H9 (cell line): ENCODE data around the gene MOCOS. TPM values are rescaled to one million over a fixed set of nuclear protein-coding genes. Genes with fewer than 3 reads are reported as not detected.

ENCODE experiments used
- DNase-seq: peaks from one replicate; pipeline ENCODE4 v3.0.0-alpha.2; 2017
- H2AFZ ChIP-seq: one replicate; pipeline ENCODE4 v1.6.1; 2013; ENCODE audit warnings: mild to moderate bottlenecking, low read length, control low read depth, moderate library complexity
- H2AK5ac ChIP-seq: 2 replicates; pipeline ENCODE4 v1.6.1; 2013; ENCODE audit warnings: low read length, control low read depth, mixed read lengths; ENCODE audit not compliant: insufficient read length
- H2BK120ac ChIP-seq: one replicate; pipeline ENCODE4 v1.6.1; 2013; ENCODE audit warnings: low read depth, mild to moderate bottlenecking, low read length, control low read depth, inconsistent platforms; ENCODE audit not compliant: poor library complexity, severe bottlenecking
- H2BK12ac ChIP-seq: 2 replicates; pipeline ENCODE4 v1.6.1; 2013; ENCODE audit warnings: low read length, control low read depth, mixed read lengths, low read depth; ENCODE audit not compliant: insufficient read length
- H2BK15ac ChIP-seq: 2 replicates; pipeline ENCODE4 v1.6.1; 2013; ENCODE audit warnings: low read depth, low read length, control low read depth
- H2BK20ac ChIP-seq: one replicate; pipeline ENCODE4 v1.6.1; 2013; ENCODE audit warnings: low read depth, mild to moderate bottlenecking, low read length, control low read depth, inconsistent platforms; ENCODE audit not compliant: poor library complexity, severe bottlenecking
- H2BK5ac ChIP-seq: 2 replicates; pipeline ENCODE4 v1.6.1; 2013; ENCODE audit warnings: low read length, control low read depth, mixed read lengths; ENCODE audit not compliant: insufficient read length
- H3K14ac ChIP-seq: 2 replicates; pipeline ENCODE4 v1.6.1; 2013; ENCODE audit warnings: low read length, control low read depth; ENCODE audit not compliant: insufficient read depth
- H3K18ac ChIP-seq: 2 replicates; pipeline ENCODE4 v1.6.1; 2013; ENCODE audit warnings: low read depth, mild to moderate bottlenecking, mixed read lengths, low read length, control low read depth; ENCODE audit not compliant: insufficient read length
- H3K23ac ChIP-seq: 2 replicates; pipeline ENCODE4 v1.6.1; 2013; ENCODE audit warnings: low read length, control low read depth, mixed read lengths, low read depth; ENCODE audit not compliant: insufficient read length
- H3K23me2 ChIP-seq: 2 replicates; pipeline ENCODE4 v1.6.1; 2013; ENCODE audit warnings: low read depth, mild to moderate bottlenecking, mixed read lengths, low read length, control low read depth; ENCODE audit not compliant: insufficient read length, poor library complexity, severe bottlenecking
- H3K27ac ChIP-seq: 2 replicates; pipeline ENCODE4 v1.5.1; 2013; ENCODE audit warnings: low read length, control low read depth, mixed read lengths, low read depth; ENCODE audit not compliant: insufficient read length
- H3K27me3 ChIP-seq: 2 replicates; pipeline ENCODE4 v1.6.1; 2013; ENCODE audit warnings: low read length, control low read depth, inconsistent platforms; ENCODE audit not compliant: insufficient read depth
- H3K4ac ChIP-seq: 2 replicates; pipeline ENCODE4 v1.6.1; 2013; ENCODE audit warnings: low read depth, mild to moderate bottlenecking, control low read depth, inconsistent platforms, low read length, moderate library complexity
- H3K4me1 ChIP-seq: 2 replicates; pipeline ENCODE4 v1.6.1; 2013; ENCODE audit warnings: low read length, control low read depth, inconsistent platforms; ENCODE audit not compliant: insufficient read depth
- H3K4me2 ChIP-seq: 2 replicates; pipeline ENCODE4 v1.6.1; 2013; ENCODE audit warnings: low read length, control low read depth, mixed read lengths; ENCODE audit not compliant: insufficient read length, insufficient read depth
- H3K56ac ChIP-seq: 2 replicates; pipeline ENCODE4 v1.6.1; 2013; ENCODE audit warnings: low read depth, mild to moderate bottlenecking, mixed read lengths, low read length, control low read depth; ENCODE audit not compliant: insufficient read length
- H3K79me1 ChIP-seq: 2 replicates; pipeline ENCODE4 v1.6.1; 2013; ENCODE audit warnings: low read depth, mild to moderate bottlenecking, moderate library complexity, low read length, control low read depth, inconsistent platforms; ENCODE audit not compliant: insufficient read depth, poor library complexity, severe bottlenecking
- H3K79me2 ChIP-seq: 2 replicates; pipeline ENCODE4 v1.6.1; 2013; ENCODE audit warnings: low read length, control low read depth, inconsistent platforms; ENCODE audit not compliant: insufficient read depth
- H3K9ac ChIP-seq: 2 replicates; pipeline ENCODE4 v1.6.1; 2013; ENCODE audit warnings: low read length, control low read depth, mixed read lengths; ENCODE audit not compliant: insufficient read length; ENCODE audit errors: extremely low read depth
- H3K9me3 ChIP-seq: one replicate; pipeline ENCODE4 v1.6.1; 2013; ENCODE audit warnings: low read depth, low read length, inconsistent platforms; ENCODE audit not compliant: control insufficient read depth
- H3T11ph ChIP-seq: one replicate; pipeline ENCODE4 v1.6.1; 2013; ENCODE audit warnings: mild to moderate bottlenecking, low read length, control low read depth, inconsistent platforms
- H4K20me1 ChIP-seq: one replicate; pipeline ENCODE4 v1.6.1; 2013; ENCODE audit not compliant: control insufficient read depth, insufficient read length, insufficient read depth
- H4K5ac ChIP-seq: 2 replicates; pipeline ENCODE4 v1.6.1; 2013; ENCODE audit warnings: low read depth, mild to moderate bottlenecking, mixed read lengths, low read length, control low read depth; ENCODE audit not compliant: insufficient read length
- H4K8ac ChIP-seq: replicated peaks from 2 replicates; pipeline ENCODE4 v1.6.1; 2013; ENCODE audit warnings: low read length, control low read depth, mixed read lengths, low read depth; ENCODE audit not compliant: insufficient read length
- H4K91ac ChIP-seq: 2 replicates; pipeline ENCODE4 v1.6.1; 2013; ENCODE audit warnings: low read depth, mild to moderate bottlenecking, moderate library complexity, mixed read lengths, low read length, control low read depth; ENCODE audit not compliant: insufficient read length
- H3K27ac Mint-ChIP-seq, 3 experiments: 2 replicates in 2 of 3; 3 replicates in 1 of 3; pipeline ENCODE4 v1.8.0; 2020 to 2021; ENCODE audit warnings: mixed read lengths in 3 of 3, mild to moderate bottlenecking in 1 of 3, moderate library complexity in 1 of 3
- H3K27me3 Mint-ChIP-seq: 2 replicates; pipeline ENCODE4 v1.8.0; 2021; ENCODE audit warnings: low read depth, mild to moderate bottlenecking, moderate library complexity, mixed read lengths
- H3K36me3 Mint-ChIP-seq, 3 experiments: 2 replicates in 2 of 3; 3 replicates in 1 of 3; pipeline ENCODE4 v1.8.0; 2020 to 2021; ENCODE audit warnings: low read depth in 3 of 3, mixed read lengths in 3 of 3; ENCODE audit not compliant: insufficient read depth in 1 of 3
- H3K4me1 Mint-ChIP-seq, 2 experiments: 2 replicates each; pipeline ENCODE4 v1.8.0; 2020; ENCODE audit warnings: mixed read lengths in 2 of 2
- H3K4me3 Mint-ChIP-seq, 2 experiments: 2 replicates in 1 of 2; 3 replicates in 1 of 2; pipeline ENCODE4 v1.8.0; 2020 to 2021; ENCODE audit warnings: mild to moderate bottlenecking in 2 of 2, mixed read lengths in 2 of 2, moderate library complexity in 1 of 2
- H3K9me3 Mint-ChIP-seq, 2 experiments: 2 replicates in 1 of 2; 3 replicates in 1 of 2; pipeline ENCODE4 v1.8.0; 2020; ENCODE audit warnings: mild to moderate bottlenecking in 2 of 2, mixed read lengths in 2 of 2, moderate library complexity in 1 of 2
- CTCF ChIP-seq: fragments of 200-600 bp; sonication (generic); conservative IDR thresholded peaks from 3 replicates; pipeline ENCODE4 v1.8.0; 2021; ENCODE audit warnings: antibody characterized with exemption, mild to moderate bottlenecking
- WGBS: extraction: QIAGEN DNeasy Blood & Tissue Kit; methylation state at CpG from one replicate; pipeline ENCODE4 v1.1.7; 2013; ENCODE audit warnings: missing lambda C conversion rate, low lambda C conversion rate, mixed read lengths; ENCODE audit not compliant: insufficient read length; ENCODE audit errors: extremely low coverage; 5-methylcytosine and 5-hydroxymethylcytosine counted together
- total RNA-seq: library from RNA; stranded (reverse); gene quantifications from 2 replicates; pipeline ENCODE4 v1.2.1, GENCODE V29; 2021

MOCOS gene
- total RNA-seq, 1 experiment from 2014 or later = 6.0 TPM

- no peak overlapping the region for H3K4me2 ChIP-seq
Observed at GRCh38 chr18:36183987-36184386, 3.3 kb upstream of the MOCOS start.

More at GRCh38 chr18:36183987-36184386, 3.3 kb upstream of the MOCOS start:
- no CpG with 5 or more reads among the region's 2 CpGs for WGBS
- Mint-ChIP-seq H3K4me3 (no peak overlapping the region), H3K27ac (no peak overlapping the region; a peak in 1 of 7 replicates), H3K4me1 (peaks cover 36 to 38% of the 10 kb centered on the region in 2 experiments), H3K27me3 (peaks cover 50% of the 10 kb centered on the region), H3K36me3 (no peaks in the 10 kb centered on the region), H3K9me3 (no peaks in the 10 kb centered on the region; a peak in 1 of 5 replicates)
- no peak overlapping the region for H3K9ac ChIP-seq
- H4K91ac ChIP-seq = no peak overlapping the region
- H4K5ac ChIP-seq = no peak overlapping the region
- H3K27ac ChIP-seq = no peak overlapping the region
- no peak overlapping the region for H2BK120ac ChIP-seq
- no peak overlapping the region for H3K4ac ChIP-seq
- H3K79me2 ChIP-seq = no peaks in the 10 kb centered on the region
- no peak for TF ChIP-seq CTCF
- H2AK5ac ChIP-seq = no peak overlapping the region
- H2BK12ac ChIP-seq = no peak overlapping the region
- no peaks in the 10 kb centered on the region for H3K9me3 ChIP-seq
- no peak overlapping the region for H2BK5ac ChIP-seq
- H4K20me1 ChIP-seq = no peaks in the 10 kb centered on the region
- no peak overlapping the region for H3K18ac ChIP-seq
- DNase-seq = no peak
- peaks cover 1% of the 10 kb centered on the region; the same call in 1 of the 2 replicates for H3K4me1 ChIP-seq
- H3K56ac ChIP-seq = no peak overlapping the region
- H3K79me1 ChIP-seq = no peaks in the 10 kb centered on the region
- no peak overlapping the region for H2BK20ac ChIP-seq
- no peak overlapping the region for H3K23ac ChIP-seq
- H4K8ac ChIP-seq = no peak overlapping the region
- peaks cover 11% of the 10 kb centered on the region for H3K23me2 ChIP-seq
- H3T11ph ChIP-seq = no peak overlapping the region
- H3K27me3 ChIP-seq = peaks cover 5% of the 10 kb centered on the region; the same call in 1 of the 2 replicates
- no peak overlapping the region for H2BK15ac ChIP-seq
- H3K14ac ChIP-seq = no peak overlapping the region
- no peak overlapping the region for H2AFZ ChIP-seq
